ENCODE measurements around the gene ASPHD2.
A peak's percentile ranks its signal among the peaks of the same experiment; 100 is the strongest.
"Not testable (repeated sequence)": the region's sequence is repeated elsewhere in the genome, so short reads cannot be mapped to it uniquely, and the experiment has no call there.

Gene ASPHD2

DNA sequence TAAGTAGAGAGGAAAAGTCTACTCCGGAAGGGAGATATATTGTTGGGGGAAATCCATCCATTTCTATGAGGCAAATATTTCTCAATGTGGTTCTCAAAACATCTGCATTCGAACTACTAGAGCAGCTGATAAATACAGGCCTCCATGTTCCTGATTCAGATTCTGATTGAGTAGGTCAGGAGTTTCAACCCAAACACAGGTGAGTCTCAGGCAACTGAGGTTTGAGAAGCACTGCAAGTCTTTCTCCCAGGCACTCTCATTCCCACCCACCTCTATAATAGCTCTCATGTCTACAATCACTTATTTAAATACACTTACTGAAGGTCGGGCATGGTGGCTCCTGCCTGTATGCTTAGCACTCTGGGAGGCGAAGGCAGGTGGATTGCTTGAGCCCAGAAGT, 14.7 kb upstream of the ASPHD2 start:
- intact Hi-C loops (cut with DNase I) = no loop called here
- no peak for DNase-seq

- intact Hi-C loops (cut with DNase I) = no loop called here
- no peak for DNase-seq
Observed at GRCh38 chr22:26416256-26416655, 12.8 kb upstream of the ASPHD2 start.

DNA sequence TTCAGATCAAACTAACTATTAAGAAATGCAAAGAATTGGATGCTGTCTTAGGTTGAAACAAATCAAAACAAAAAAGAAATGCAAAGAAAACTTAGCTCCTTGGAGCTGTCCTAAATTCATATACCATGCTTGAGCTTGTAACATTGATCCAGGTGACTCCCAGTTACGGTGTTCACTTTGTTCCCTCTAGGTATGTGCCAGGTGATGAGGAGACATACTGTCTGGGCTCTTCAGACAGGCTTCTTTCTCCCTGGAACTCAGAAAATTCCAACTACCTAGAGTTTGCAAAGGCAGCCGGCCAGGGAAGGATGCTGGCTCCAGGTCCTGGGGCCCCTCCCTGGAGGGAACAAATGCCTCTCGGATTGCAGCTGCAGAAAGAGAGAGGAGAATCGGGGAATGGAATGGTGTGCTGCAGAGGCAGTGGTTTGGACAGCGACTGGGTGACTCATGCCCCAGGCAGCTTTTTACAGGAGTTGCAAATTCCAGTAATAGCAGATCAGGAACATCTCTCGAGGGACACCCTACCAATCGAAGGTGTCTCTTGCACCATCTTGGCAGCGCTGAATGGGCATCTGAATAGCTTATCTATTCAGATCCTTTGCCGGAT, 12.3 kb upstream of the ASPHD2 start:
- peak in 2 of 10 donors; percentile 26 to 73 for DNase-seq
- intact Hi-C loops (cut with DNase I) = no loop called here

- intact Hi-C loops (cut with DNase I) = no loop called here
- no peak for DNase-seq
Observed at GRCh38 chr22:26417406-26417805, 11.7 kb upstream of the ASPHD2 start.

DNA sequence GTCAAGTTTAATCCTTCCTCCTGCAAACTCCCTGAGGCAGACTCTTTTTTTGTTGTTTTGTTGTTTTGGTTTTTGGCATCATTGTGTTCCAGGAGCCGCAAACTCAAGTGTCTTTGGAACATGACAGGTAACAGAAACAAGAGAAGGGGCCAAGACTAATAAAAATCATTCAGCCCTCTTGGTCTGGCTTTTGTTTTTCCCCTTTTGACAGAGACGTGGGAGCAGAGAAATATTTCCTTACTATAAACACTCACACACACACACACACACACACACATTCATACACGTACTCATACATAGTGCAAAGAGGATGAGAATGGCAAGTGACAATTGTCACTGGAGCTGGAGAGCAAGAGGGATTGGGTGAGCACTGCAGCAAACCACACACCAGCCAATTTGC, 10.4 kb upstream of the ASPHD2 start:
- no peak for DNase-seq
- intact Hi-C loops (cut with DNase I) = no loop called here

DNA sequence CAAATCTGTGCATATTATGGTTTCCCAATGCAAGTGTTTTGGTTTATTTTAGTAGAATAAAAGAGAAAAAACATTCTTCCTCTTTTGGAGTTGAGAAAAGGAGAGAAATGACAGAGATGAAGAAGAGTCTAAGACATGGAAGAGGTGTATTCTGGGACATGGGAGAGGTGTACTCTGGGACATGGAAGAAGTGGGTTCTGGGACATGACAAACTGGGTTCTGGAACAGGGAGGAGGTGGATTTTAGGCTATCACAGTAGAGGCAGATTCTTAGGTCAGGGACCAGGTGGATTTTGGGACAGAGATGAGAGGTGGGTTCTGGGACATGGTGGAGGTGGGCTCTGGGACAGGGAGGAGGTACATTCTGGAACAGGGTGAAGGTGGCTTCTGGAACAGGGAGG, 2.1 kb upstream of the ASPHD2 start:
- intact Hi-C loops (cut with DNase I) = no loop called here
- no peak for DNase-seq

GRCh38 chr22:26429458-26430286, 612 bp downstream of the ASPHD2 start:
- peak in 1 of 10 donors; percentile 59 for DNase-seq
- intact Hi-C loops (cut with DNase I) = no loop called here

DNA sequence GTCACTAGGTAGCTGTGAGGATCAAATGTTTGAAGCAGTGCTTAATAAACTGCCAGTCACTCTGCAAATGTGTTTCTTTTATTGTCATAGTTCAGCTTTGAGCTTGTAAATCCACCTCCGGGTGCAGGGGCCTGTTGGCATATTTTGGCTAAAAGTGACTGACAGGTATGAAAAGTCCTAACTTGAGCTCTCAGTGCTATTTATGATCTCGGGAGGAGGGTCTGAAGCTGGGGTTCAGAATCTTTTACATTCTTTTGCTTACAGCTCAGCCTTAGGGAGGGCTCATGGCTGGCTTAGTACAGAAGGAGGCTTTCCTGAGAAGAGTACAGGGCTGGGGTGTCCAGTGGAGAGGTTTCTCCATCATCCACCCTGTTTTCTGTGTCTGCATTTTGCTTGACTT, 1.5 kb downstream of the ASPHD2 start:
- no peak for DNase-seq
- intact Hi-C loops (cut with DNase I) = no loop called here

- intact Hi-C loops (cut with DNase I) = no loop called here
- DNase-seq = no peak
Observed at GRCh38 chr22:26431261-26431995, 2.4 kb downstream of the ASPHD2 start.

- DNase-seq = no peak
- intact Hi-C loops (cut with DNase I) = no loop called here
Observed at GRCh38 chr22:26432619-26433311, 3.7 kb downstream of the ASPHD2 start.

DNA sequence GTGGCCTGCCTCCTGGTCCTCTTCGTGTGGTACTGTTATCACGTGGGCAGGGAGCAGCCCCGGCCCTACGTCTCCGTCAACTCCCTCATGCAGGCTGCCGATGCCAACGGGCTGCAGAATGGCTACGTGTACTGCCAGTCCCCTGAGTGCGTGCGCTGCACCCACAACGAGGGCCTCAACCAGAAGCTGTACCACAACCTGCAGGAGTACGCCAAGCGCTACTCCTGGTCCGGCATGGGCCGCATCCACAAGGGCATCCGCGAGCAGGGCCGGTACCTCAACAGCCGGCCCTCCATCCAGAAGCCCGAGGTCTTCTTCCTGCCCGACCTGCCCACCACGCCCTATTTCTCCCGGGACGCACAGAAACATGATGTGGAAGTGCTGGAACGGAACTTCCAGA, 4.7 kb downstream of the ASPHD2 start:
- intact Hi-C loops (cut with DNase I) = no loop called here
- DNase-seq = no peak

- DNase-seq = no peak
- intact Hi-C loops (cut with DNase I) = no loop called here
Observed at GRCh38 chr22:26435327-26436093, 6.5 kb downstream of the ASPHD2 start.

DNA sequence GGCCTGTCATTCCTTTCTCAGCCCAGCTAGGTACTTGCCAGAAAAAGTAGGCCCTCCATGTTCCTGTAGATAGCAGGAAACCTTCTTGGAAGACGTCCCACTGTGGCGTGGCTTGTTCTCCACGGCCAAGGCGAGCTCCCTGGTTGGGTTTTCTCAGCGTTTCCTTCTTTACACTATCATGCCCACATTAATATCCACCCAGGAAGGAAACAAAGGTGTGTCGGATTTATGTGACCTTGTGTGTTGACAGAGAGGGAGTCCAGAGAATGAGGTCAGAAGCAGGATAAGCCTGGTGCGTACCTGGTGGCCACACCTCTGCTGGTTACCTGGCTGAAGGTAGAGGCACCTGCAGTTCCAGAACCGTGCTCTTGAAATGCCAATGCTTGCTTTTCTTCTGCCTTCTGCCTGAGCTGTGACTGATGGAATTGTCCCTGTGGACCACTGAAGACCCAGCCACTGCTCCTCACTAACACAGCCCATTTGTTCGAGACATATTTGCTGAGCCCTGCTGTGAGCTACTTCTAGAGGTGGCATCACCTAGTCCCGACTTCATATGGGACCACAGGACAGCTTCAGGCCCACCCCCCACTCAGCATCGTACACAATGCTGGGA, 7.9 kb downstream of the ASPHD2 start:
- intact Hi-C loops (cut with DNase I) = no loop called here

DNA sequence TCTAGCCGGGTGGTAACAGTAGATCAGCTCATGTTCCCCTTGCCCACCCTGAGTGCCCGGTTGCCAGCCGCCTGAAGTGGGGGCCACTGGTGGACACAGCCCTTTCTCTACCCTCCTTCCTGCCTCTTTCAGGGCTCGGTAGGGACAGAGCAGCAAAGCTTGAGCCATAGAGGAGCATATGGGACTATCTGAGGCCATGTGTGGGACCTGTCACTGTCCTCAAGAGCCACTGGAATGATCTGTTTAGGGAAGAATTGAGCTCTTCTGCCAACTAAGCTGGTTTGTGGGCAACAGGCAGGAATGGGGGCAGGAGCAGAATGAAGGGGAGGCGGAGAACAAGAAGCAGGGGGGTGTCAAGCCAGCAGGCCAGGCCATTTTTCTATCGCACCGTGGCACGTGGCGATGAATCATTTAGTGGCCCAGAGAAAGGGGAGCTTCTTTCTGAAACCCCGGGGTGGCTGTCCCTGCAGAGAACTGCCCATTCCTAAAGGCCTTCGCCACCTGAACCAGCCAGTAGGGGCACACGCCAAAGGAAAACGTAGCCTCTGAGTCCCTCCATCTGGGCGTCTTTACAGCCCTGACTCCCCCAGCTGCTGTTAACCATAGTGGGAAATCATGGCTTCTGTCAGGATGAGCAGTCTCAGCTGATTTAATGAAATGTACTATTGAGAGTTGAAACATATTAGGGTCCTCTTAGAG, 8.8 kb downstream of the ASPHD2 start:
- DNase-seq = no peak
- intact Hi-C loops (cut with DNase I) = no loop called here

More for the DNA sequence above, 7.9 kb downstream of the ASPHD2 start:
- no peak for DNase-seq

GRCh38 chr22:26438776-26439175, 9.7 kb downstream of the ASPHD2 start:
- DNase-seq = not testable (repeated sequence)

GRCh38 chr22:26439559-26439958, 10.5 kb downstream of the ASPHD2 start:
- no peak for DNase-seq
- intact Hi-C loops (cut with DNase I) = no loop called here

More at GRCh38 chr22:26438776-26439175, 9.7 kb downstream of the ASPHD2 start:
- intact Hi-C loops (cut with DNase I) = not testable (repeated sequence)

- DNase-seq = no peak
- intact Hi-C loops (cut with DNase I) = no loop called here
Observed at GRCh38 chr22:26442086-26442756, 13.2 kb downstream of the ASPHD2 start.

- intact Hi-C loops (cut with DNase I) = no loop called here
- peak in 1 of 10 donors; percentile 67 for DNase-seq
Observed at GRCh38 chr22:26443901-26444690, 15.0 kb downstream of the ASPHD2 start.

Measured in posterior cingulate gyrus (tissue), 11 donors.